IMR-90 (cell line): ENCODE results near the gene PIGU. TPM values are rescaled to one million over a fixed set of nuclear protein-coding genes. Genes with fewer than 3 reads are reported as not detected.

Experiments
- ATAC-seq: fragments of 200-7000 bp; cut with Tn5 transposase; 2 replicates; pipeline ENCODE4 v1.9.1; 2020; ENCODE audit warnings: low read depth, mild to moderate bottlenecking, moderate library complexity
- BruUV-seq: library from RNA; stranded (reverse); fragments of 400-500 nt; replicated peaks from 2 replicates; lab custom pipeline; 2021; lab: Mats Ljungman, UMichigan
- CTCF ChIA-PET: fragments of 300-600 bp; formaldehyde crosslinking; extraction: SDS; loops from one replicate; lab custom pipeline; 2021; ENCODE audit warnings: antibody characterized with exemption; lab: Yijun Ruan, JAX
- POLR2A ChIA-PET: fragments of 300-600 bp; sonication (Branson Sonifier 250); formaldehyde crosslinking; loops from one replicate; lab custom pipeline; 2022; ENCODE audit warnings: antibody characterized with exemption; ENCODE audit not compliant: unreplicated experiment; lab: Charles Lee
- DNase-seq: peaks from one replicate; pipeline ENCODE4 v3.0.0; 2013
- H2AFZ ChIP-seq: replicated peaks from 2 replicates; pipeline ENCODE3; 2013; ENCODE audit warnings: low read length, mild to moderate bottlenecking; ENCODE audit not compliant: poor library complexity
- H2AK5ac ChIP-seq: 2 replicates; pipeline ENCODE4 v1.6.1; 2013; ENCODE audit warnings: low read depth, low read length, inconsistent platforms
- H2AK9ac ChIP-seq: replicated peaks from 2 replicates; pipeline ENCODE3; 2013; ENCODE audit warnings: mild to moderate bottlenecking, low read depth, low read length, moderate library complexity; ENCODE audit not compliant: poor library complexity
- H2BK120ac ChIP-seq: 2 replicates; pipeline ENCODE4 v1.6.1; 2013; ENCODE audit warnings: low read depth, low read length, inconsistent platforms
- H2BK15ac ChIP-seq: 3 replicates; pipeline ENCODE4 v1.6.1; 2013; ENCODE audit warnings: low read depth, low read length, inconsistent platforms
- H2BK20ac ChIP-seq: 2 replicates; pipeline ENCODE4 v1.6.1; 2013; ENCODE audit warnings: low read depth, mild to moderate bottlenecking, inconsistent platforms, low read length, moderate library complexity
- H2BK5ac ChIP-seq: 2 replicates; pipeline ENCODE4 v1.6.1; 2013; ENCODE audit warnings: mild to moderate bottlenecking, low read depth, low read length, inconsistent platforms; ENCODE audit not compliant: poor library complexity, severe bottlenecking
- H3K14ac ChIP-seq: replicated peaks from 2 replicates; pipeline ENCODE4 v1.6.1; 2013; ENCODE audit warnings: low read depth, low read length, inconsistent platforms
- H3K18ac ChIP-seq: 2 replicates; pipeline ENCODE4 v1.6.1; 2013; ENCODE audit warnings: low read depth, low read length, control low read depth
- H3K23ac ChIP-seq: 2 replicates; pipeline ENCODE4 v1.6.1; 2013; ENCODE audit warnings: low read depth, low read length, inconsistent platforms
- H3K27ac ChIP-seq: 2 replicates; pipeline ENCODE4 v1.5.1; 2013; ENCODE audit warnings: mild to moderate bottlenecking, control low read depth, low read length; ENCODE audit not compliant: insufficient read depth
- H3K27me3 ChIP-seq: 2 replicates; pipeline ENCODE4 v1.6.1; 2013; ENCODE audit warnings: low read length; ENCODE audit not compliant: control insufficient read depth, insufficient read depth
- H3K36me3 ChIP-seq: 2 replicates; pipeline ENCODE4 v1.6.1; 2013; ENCODE audit warnings: low read length, mixed read lengths; ENCODE audit not compliant: control insufficient read depth, insufficient read depth
- H3K4ac ChIP-seq: 2 replicates; pipeline ENCODE4 v1.6.1; 2013; ENCODE audit warnings: low read depth, low read length, inconsistent platforms
- H3K4me1 ChIP-seq: 2 replicates; pipeline ENCODE4 v1.6.1; 2013; ENCODE audit warnings: low read length, mixed read lengths; ENCODE audit not compliant: control insufficient read depth, insufficient read depth
- H3K4me2 ChIP-seq: 2 replicates; pipeline ENCODE4 v1.6.1; 2013; ENCODE audit warnings: low read depth, mild to moderate bottlenecking, control low read depth, low read length, moderate library complexity
- H3K4me3 ChIP-seq: 2 replicates; pipeline ENCODE4 v1.5.1; 2013; ENCODE audit warnings: low read depth, mild to moderate bottlenecking, control low read depth, low read length, moderate library complexity; ENCODE audit not compliant: insufficient read depth
- H3K56ac ChIP-seq: 2 replicates; pipeline ENCODE4 v1.6.1; 2013; ENCODE audit warnings: low read length, inconsistent platforms; ENCODE audit not compliant: insufficient read depth; ENCODE audit errors: extremely low read depth
- H3K79me1 ChIP-seq, 2 experiments: 2 replicates each; pipeline ENCODE4 v1.6.1; 2013; ENCODE audit warnings: low read length in 2 of 2, inconsistent platforms in 1 of 2, low read depth in 1 of 2
- H3K9ac ChIP-seq: 2 replicates; pipeline ENCODE4 v1.6.1; 2013; ENCODE audit warnings: low read depth, low read length, control low read depth
- H3K9me1 ChIP-seq: 2 replicates; pipeline ENCODE4 v1.6.1; 2013; ENCODE audit warnings: low read length, inconsistent platforms; ENCODE audit not compliant: insufficient read depth
- H3K9me3 ChIP-seq: 2 replicates; pipeline ENCODE4 v1.6.1; 2013; ENCODE audit warnings: low read length; ENCODE audit not compliant: control insufficient read depth, insufficient read depth
- H4K20me1 ChIP-seq: 2 replicates; pipeline ENCODE4 v1.6.1; 2013; ENCODE audit warnings: low read length, inconsistent platforms; ENCODE audit not compliant: insufficient read depth
- H4K5ac ChIP-seq: 2 replicates; pipeline ENCODE4 v1.6.1; 2013; ENCODE audit warnings: mild to moderate bottlenecking, low read depth, low read length, control low read depth
- H4K8ac ChIP-seq, 2 experiments: 2 replicates each; pipeline ENCODE4 v1.6.1; 2013; ENCODE audit warnings: low read depth in 2 of 2, low read length in 2 of 2, control low read depth in 1 of 2, inconsistent platforms in 1 of 2
- H4K91ac ChIP-seq: 2 replicates; pipeline ENCODE4 v1.6.1; 2013; ENCODE audit warnings: low read depth, low read length, inconsistent platforms; ENCODE audit not compliant: insufficient read depth
- POLR2A ChIP-seq: IDR thresholded peaks from 2 replicates; pipeline ENCODE4 v1.6.1; 2012; ENCODE audit warnings: mild to moderate bottlenecking, low read depth, low read length
- RAD21 ChIP-seq: IDR thresholded peaks from 2 replicates; pipeline ENCODE4 v1.6.1; 2012; ENCODE audit warnings: low read length, improper control_type of control experiment
- WGBS, 2 experiments: methylation state at CpG; one replicate each; pipeline versions ENCODE4 v1.1.5 to v1.1.7; 2013; ENCODE audit warnings: missing lambda C conversion rate in 2 of 2; ENCODE audit not compliant: insufficient read length in 1 of 2; ENCODE audit errors: extremely low coverage in 2 of 2; 5-methylcytosine and 5-hydroxymethylcytosine counted together
- dilution Hi-C: fragments of 300-500 bp; cut with HindIII; formaldehyde crosslinking; loops from one replicate; pipeline ENCODE4 v1.14.3; 2018; ENCODE audit warnings: low sequenced_read_pairs; ENCODE audit not compliant: unreplicated experiment
- in situ Hi-C: fragments of 300-500 bp; cut with MboI; formaldehyde crosslinking; loops from 3 replicates; pipeline ENCODE4 v1.14.3; 2019; ENCODE audit warnings: low sequenced_read_pairs, inconsistent platforms, mixed read lengths
- intact Hi-C: fragments of 100-400 bp; cut with micrococcal nuclease; formaldehyde crosslinking; loops from 2 replicates; pipeline ENCODE4 v1.10.0; 2022
- polyA plus RNA-seq, 3 experiments: library from polyadenylated mRNA; depleted of rRNA; stranded (reverse); fragments of >200 nt; gene quantifications; 2 replicates each; pipeline ENCODE4 v1.2.3, GENCODE V29; 2012; ENCODE audit warnings: low replicate concordance in 1 of 3
- total RNA-seq: library from RNA; depleted of rRNA; stranded (reverse); fragments of >200 nt; gene quantifications from 2 replicates; pipeline ENCODE4 v1.2.3, GENCODE V29; 2012
- TF ChIP-seq, protein P1 (sequence below): conservative IDR thresholded peaks from 2 replicates; pipeline ENCODE4 v1.5.1; 2012; ENCODE audit warnings: mild to moderate bottlenecking, low read depth, low read length, improper control_type of control experiment

PIGU gene
- total and polyA plus RNA-seq, 2 of the 4 experiments (the other 2 are of a cell fraction), result 11.1 to 31.1 TPM

DNA sequence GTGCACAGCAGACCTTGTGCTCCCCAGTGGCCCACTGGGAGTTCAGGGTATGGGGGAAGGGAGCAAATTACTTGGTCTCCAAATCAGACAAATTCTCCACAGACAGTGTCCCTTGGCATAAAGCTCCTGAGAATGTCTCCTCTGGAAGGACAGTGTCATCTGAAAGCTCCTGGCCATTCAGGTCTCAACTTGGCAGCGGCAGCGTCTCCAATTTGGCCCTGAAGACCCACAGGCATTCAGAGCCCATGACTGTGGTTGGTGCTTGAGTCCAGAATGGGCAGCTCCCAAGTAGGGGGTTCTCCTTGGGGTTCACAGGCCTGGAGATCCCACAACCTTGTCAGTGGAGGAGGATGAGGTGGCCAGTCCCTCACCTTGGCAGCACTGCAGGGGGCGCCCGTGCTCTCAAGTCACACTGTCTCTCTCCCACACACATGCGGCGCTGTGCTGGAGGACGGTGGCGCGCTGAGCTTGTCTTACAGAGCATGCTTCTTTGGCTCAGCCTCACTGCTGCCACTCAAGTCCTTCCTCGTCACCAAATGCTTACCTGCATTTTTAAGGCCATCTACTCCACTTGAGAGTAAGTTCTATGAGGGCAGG is 140.0 kb downstream of the PIGU start:
- no peak overlapping the region for H2AK9ac ChIP-seq
- dilution Hi-C loops (no loop called here), intact Hi-C loops (loop anchor here (5.0 kb wide), 1 partner anchor 170 kb away; no protein-coding TSS in a partner anchor), in situ Hi-C loops (no loop called here)
- TF ChIP-seq RAD21 (0 out of 2 replicates have a peak, but pooled peaks have one; percentile 5), POLR2A (no peak)
- TF ChIP-seq, protein P1, sequence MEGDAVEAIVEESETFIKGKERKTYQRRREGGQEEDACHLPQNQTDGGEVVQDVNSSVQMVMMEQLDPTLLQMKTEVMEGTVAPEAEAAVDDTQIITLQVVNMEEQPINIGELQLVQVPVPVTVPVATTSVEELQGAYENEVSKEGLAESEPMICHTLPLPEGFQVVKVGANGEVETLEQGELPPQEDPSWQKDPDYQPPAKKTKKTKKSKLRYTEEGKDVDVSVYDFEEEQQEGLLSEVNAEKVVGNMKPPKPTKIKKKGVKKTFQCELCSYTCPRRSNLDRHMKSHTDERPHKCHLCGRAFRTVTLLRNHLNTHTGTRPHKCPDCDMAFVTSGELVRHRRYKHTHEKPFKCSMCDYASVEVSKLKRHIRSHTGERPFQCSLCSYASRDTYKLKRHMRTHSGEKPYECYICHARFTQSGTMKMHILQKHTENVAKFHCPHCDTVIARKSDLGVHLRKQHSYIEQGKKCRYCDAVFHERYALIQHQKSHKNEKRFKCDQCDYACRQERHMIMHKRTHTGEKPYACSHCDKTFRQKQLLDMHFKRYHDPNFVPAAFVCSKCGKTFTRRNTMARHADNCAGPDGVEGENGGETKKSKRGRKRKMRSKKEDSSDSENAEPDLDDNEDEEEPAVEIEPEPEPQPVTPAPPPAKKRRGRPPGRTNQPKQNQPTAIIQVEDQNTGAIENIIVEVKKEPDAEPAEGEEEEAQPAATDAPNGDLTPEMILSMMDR, result peak; percentile 30; the same call in 1 of the 2 replicates
- H3K27me3 ChIP-seq, result no peaks in the 10 kb centered on the region
- H4K20me1 ChIP-seq, result peaks cover 20% of the 10 kb centered on the region
- DNase-seq (no peak), ATAC-seq (no peak)
- H4K91ac ChIP-seq, result no peak overlapping the region
- H3K23ac ChIP-seq, result no peak overlapping the region
- WGBS, 2 experiments, result no CpG with 5 or more reads among the region's 10 CpGs
- no peak overlapping the region for H3K27ac ChIP-seq
- no TSS peak for BruUV-seq
- no peaks in the 10 kb centered on the region for H3K9me3 ChIP-seq
- H2BK15ac ChIP-seq, result no peak overlapping the region
- H3K4ac ChIP-seq, result no peak overlapping the region
- peaks cover 8% of the 10 kb centered on the region for H3K9me1 ChIP-seq
- no peak overlapping the region for H2BK5ac ChIP-seq
- H4K5ac ChIP-seq, result no peak overlapping the region
- no peak overlapping the region for H2BK120ac ChIP-seq
- H3K4me1 ChIP-seq, result no peaks in the 10 kb centered on the region
- no peak overlapping the region for H3K56ac ChIP-seq
- ChIA-PET CTCF (no interaction called here), POLR2A (interaction anchor here (0.6 kb wide), 1 partner anchor 978 kb away, joined by 5 read pairs; no protein-coding TSS in a partner anchor)
- no peak overlapping the region for H2BK20ac ChIP-seq
- H3K14ac ChIP-seq, result no peak overlapping the region
- no peak overlapping the region for H2AK5ac ChIP-seq
- H3K9ac ChIP-seq, result no peak overlapping the region
- no peak overlapping the region for H4K8ac ChIP-seq
- no peak overlapping the region for H3K4me2 ChIP-seq
- H3K18ac ChIP-seq, result no peak overlapping the region
- H3K79me1 ChIP-seq, result peaks cover 19 to 62% of the 10 kb centered on the region in 2 experiments
- peak overlapping the region; percentile 38 for H2AFZ ChIP-seq
- no peak overlapping the region for H3K4me3 ChIP-seq
- H3K36me3 ChIP-seq, result peaks cover 73% of the 10 kb centered on the region
